SU-DHL-6 (cell line): ENCODE measurements around the gene ZSWIM1.

ENCODE experiments used
- CTCF ChIP-seq: fragments of 200-600 bp; sonication (generic); IDR thresholded peaks from one replicate; pipeline ENCODE4 v1.5.1; 2017; ENCODE audit warnings: antibody characterized with exemption, mild to moderate bottlenecking, low read length, moderate library complexity; ENCODE audit not compliant: insufficient read depth, poor library complexity, severe bottlenecking
- EZH2phosphoT487 ChIP-seq: fragments of 200-600 bp; sonication (generic), shearing (Covaris generic); conservative IDR thresholded peaks from 2 replicates; pipeline ENCODE4 v1.6.1; 2018; ENCODE audit warnings: mild to moderate bottlenecking, antibody characterized with exemption, low read length, moderate library complexity, mixed read lengths

DNA sequence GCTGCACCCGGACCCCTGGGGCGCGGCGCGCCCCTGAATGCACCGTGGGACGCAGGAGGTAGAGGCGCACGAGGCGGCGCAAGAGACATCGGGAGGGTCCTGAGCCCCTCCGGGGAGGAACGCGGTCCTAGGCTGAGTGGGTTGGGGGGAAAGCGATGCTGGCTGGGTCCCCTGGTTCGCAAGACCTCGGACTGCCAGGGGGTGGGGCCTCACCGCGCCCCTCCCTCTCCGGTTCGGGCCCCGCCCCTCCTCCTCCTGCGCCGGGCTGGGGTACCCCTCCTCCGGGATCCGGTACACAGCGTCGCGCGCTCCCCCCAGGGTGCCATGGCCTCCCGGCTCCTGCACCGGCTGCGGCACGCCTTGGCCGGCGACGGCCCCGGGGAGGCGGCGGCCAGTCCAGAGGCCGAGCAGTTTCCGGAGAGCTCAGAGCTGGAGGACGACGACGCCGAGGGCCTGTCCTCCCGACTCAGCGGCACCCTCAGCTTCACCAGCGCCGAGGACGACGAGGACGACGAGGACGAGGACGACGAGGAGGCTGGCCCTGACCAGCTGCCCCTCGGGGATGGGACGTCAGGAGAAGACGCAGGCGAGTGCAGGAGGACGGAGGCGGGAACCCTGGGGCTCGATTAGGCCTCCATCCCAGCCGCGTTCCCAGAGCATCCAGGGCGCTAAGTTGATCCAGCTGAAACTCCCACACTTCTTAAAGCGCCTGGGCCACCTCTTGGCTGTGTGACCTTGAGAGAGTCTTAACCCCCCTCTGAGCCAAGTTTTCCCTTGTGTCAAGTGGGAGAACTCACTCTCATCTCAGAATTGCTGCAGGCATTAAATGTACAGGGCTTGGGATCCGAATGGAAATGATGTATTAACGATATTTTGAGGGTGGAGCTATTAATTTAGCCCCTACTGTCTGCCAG, 46.9 kb upstream of the ZSWIM1 start:
- no peak for TF ChIP-seq CTCF
- TF ChIP-seq EZH2phosphoT487, result no peak
